HG02798 (cell line): Measurements from ENCODE around the gene CCNA1.

Experiments used
- ATAC-seq: cut with Tn5 transposase; IDR thresholded peaks from one replicate; pipeline ENCODE4 v1.9.1; 2021; ENCODE audit warnings: mild to moderate bottlenecking; ENCODE audit not compliant: unreplicated experiment, poor library complexity

Gene CCNA1

GRCh38 chr13:36450534-36450933 lies 18.2 kb downstream of the CCNA1 start:
- ATAC-seq, result no peak

GRCh38 chr13:36453516-36453915 lies 21.2 kb downstream of the CCNA1 start:
- ATAC-seq, result no peak

- no peak for ATAC-seq
These were observed 21.8 kb downstream of the CCNA1 start for GRCh38 chr13:36454121-36454520.

GRCh38 chr13:36454987-36455386 lies 22.7 kb downstream of the CCNA1 start:
- no peak for ATAC-seq

GRCh38 chr13:36456577-36456976 lies 24.3 kb downstream of the CCNA1 start:
- no peak for ATAC-seq

- ATAC-seq, result no peak
These were observed 29.2 kb downstream of the CCNA1 start for GRCh38 chr13:36461506-36461905.

- ATAC-seq, result no peak
These were observed 43.2 kb downstream of the CCNA1 start for GRCh38 chr13:36475468-36475867.

GRCh38 chr13:36476661-36477060 lies 44.4 kb downstream of the CCNA1 start:
- no peak for ATAC-seq

GRCh38 chr13:36480726-36481427 lies 48.6 kb downstream of the CCNA1 start:
- ATAC-seq, result no peak

GRCh38 chr13:36490055-36490454 lies 57.8 kb downstream of the CCNA1 start:
- ATAC-seq, result no peak
